Lower lobe of right lung (tissue), 2 donors: ENCODE measurements around the gene CELSR3. TPM values are rescaled to one million over a fixed set of nuclear protein-coding genes. Genes with fewer than 3 reads are reported as not detected.

Experiments
- ATAC-seq, 2 donors: fragments of 200-7000 bp; cut with Tn5 transposase; one replicate each; pipeline ENCODE4 v1.9.1; 2020 to 2022; ENCODE audit warnings: mild to moderate bottlenecking in 2 of 2, moderate library complexity in 2 of 2
- DNase-seq: peaks from one replicate; pipeline ENCODE4 v3.0.0-alpha.2; 2020
- H3K27ac ChIP-seq: fragments of 200-600 bp; one replicate; pipeline ENCODE4 v1.8.0; 2022
- H3K27me3 ChIP-seq: fragments of 200-600 bp; one replicate; pipeline ENCODE4 v1.8.0; 2022; ENCODE audit warnings: low read depth
- H3K36me3 ChIP-seq: fragments of 200-600 bp; one replicate; pipeline ENCODE4 v1.8.0; 2022; ENCODE audit warnings: mild to moderate bottlenecking
- H3K4me1 ChIP-seq: fragments of 200-600 bp; one replicate; pipeline ENCODE4 v1.8.0; 2022
- H3K4me3 ChIP-seq: fragments of 200-600 bp; one replicate; pipeline ENCODE4 v1.8.0; 2022; ENCODE audit warnings: mild to moderate bottlenecking
- H3K9me3 ChIP-seq: fragments of 200-600 bp; one replicate; pipeline ENCODE4 v1.8.0; 2022
- CTCF ChIP-seq: fragments of 200-600 bp; IDR thresholded peaks from one replicate; pipeline ENCODE4 v1.8.0; 2022; ENCODE audit warnings: antibody characterized with exemption, mild to moderate bottlenecking
- intact Hi-C: fragments of 100-400 bp; cut with DNase I; formaldehyde crosslinking; loops from one replicate; pipeline ENCODE4 v1.11.0; 2022
- total RNA-seq: library from RNA; stranded (reverse); fragmentation: NEBNext Ultra II Directional; extraction: Animal tissue kit (Norgen Biotek cat#: 25700); gene quantifications from one replicate; pipeline ENCODE4 v1.2.1, GENCODE V29; 2021
- donor health status: DM: no; HTN: yes; CAD: no; lungs with severe emphysema.

The CELSR3 gene
- total RNA-seq, 1 donor from 2014 or later: 1.0 TPM

GRCh38 chr3:48642605-48643004 lies 20.1 kb downstream of the CELSR3 start:
- H3K36me3 ChIP-seq: no peaks in the 10 kb centered on the region
- DNase-seq: no peak

GRCh38 chr3:48641396-48641795 lies 21.3 kb downstream of the CELSR3 start:
- H3K36me3 ChIP-seq: no peaks in the 10 kb centered on the region
- H3K27me3 ChIP-seq: no peaks in the 10 kb centered on the region
- no peak for TF ChIP-seq CTCF
- H3K4me1 ChIP-seq: peaks cover 1% of the 10 kb centered on the region
- no peaks in the 10 kb centered on the region for H3K9me3 ChIP-seq
- no peak overlapping the region for H3K27ac ChIP-seq
- intact Hi-C loops: no loop called here
- no peak overlapping the region for H3K4me3 ChIP-seq
- ATAC-seq: no peak
- DNase-seq: no peak

More at GRCh38 chr3:48642605-48643004, 20.1 kb downstream of the CELSR3 start:
- intact Hi-C loops: no loop called here
- no peak for TF ChIP-seq CTCF
- Histone ChIP-seq H3K4me3 (no peak overlapping the region), H3K27me3 (no peaks in the 10 kb centered on the region), H3K9me3 (no peaks in the 10 kb centered on the region), H3K27ac (no peak overlapping the region), H3K4me1 (no peaks in the 10 kb centered on the region)
- ATAC-seq: no peak

- intact Hi-C loops: no loop called here
- Histone ChIP-seq H3K27me3 (no peaks in the 10 kb centered on the region), H3K4me1 (peaks cover 8% of the 10 kb centered on the region), H3K36me3 (no peaks in the 10 kb centered on the region), H3K9me3 (no peaks in the 10 kb centered on the region), H3K27ac (no peak overlapping the region), H3K4me3 (no peak overlapping the region)
- no peak for TF ChIP-seq CTCF
- DNase-seq: no peak
- ATAC-seq: no peak
These were observed 22.6 kb downstream of the CELSR3 start for GRCh38 chr3:48639944-48640606.

- H3K27me3 ChIP-seq: no peaks in the 10 kb centered on the region
- no peaks in the 10 kb centered on the region for H3K9me3 ChIP-seq
- no peak overlapping the region for H3K4me3 ChIP-seq
- no peak overlapping the region for H3K27ac ChIP-seq
- ATAC-seq: no peak
- intact Hi-C loops: no loop called here
- peaks cover 9% of the 10 kb centered on the region for H3K36me3 ChIP-seq
- no peak for TF ChIP-seq CTCF
- peaks cover 20% of the 10 kb centered on the region for H3K4me1 ChIP-seq
- DNase-seq: no peak
These were observed 25.4 kb downstream of the CELSR3 start for GRCh38 chr3:48637305-48637704.

GRCh38 chr3:48636149-48636655 lies 26.5 kb downstream of the CELSR3 start:
- ATAC-seq: no peak
- DNase-seq: no peak
- H3K4me3 ChIP-seq: peak overlapping the region; percentile 100
- no peak for TF ChIP-seq CTCF
- intact Hi-C loops: no loop called here
- peaks cover 20% of the 10 kb centered on the region for H3K4me1 ChIP-seq
- H3K9me3 ChIP-seq: no peaks in the 10 kb centered on the region
- H3K27ac ChIP-seq: peak overlapping the region; percentile 85
- H3K27me3 ChIP-seq: no peaks in the 10 kb centered on the region
- H3K36me3 ChIP-seq: peaks cover 18% of the 10 kb centered on the region
